Measurements from ENCODE around the gene LRRC27. TPM values are rescaled to one million over a fixed set of nuclear protein-coding genes. Genes with fewer than 3 reads are reported as not detected.

The LRRC27 gene
- total RNA-seq, 1 donor = 12.0 TPM

GRCh38 chr10:132297526-132297925 is 34.5 kb upstream of the LRRC27 start:
- no peak for TF ChIP-seq CTCF (IDR thresholded peaks at IDR 0.05; ENCODE audit: insufficient read depth, low read length)
- H3K4me3 ChIP-seq (ENCODE audit: low read depth, low read length) = no peak overlapping the region
- DNase-seq (ENCODE audit: low read depth) = no peak

GRCh38 chr10:132298038-132298881 is 33.7 kb upstream of the LRRC27 start:
- no peak for DNase-seq (ENCODE audit: low read depth)
- no peak for TF ChIP-seq CTCF (IDR thresholded peaks at IDR 0.05; ENCODE audit: insufficient read depth, low read length)
- H3K4me3 ChIP-seq (ENCODE audit: low read depth, low read length) = no peak overlapping the region

GRCh38 chr10:132299371-132300336 is 32.3 kb upstream of the LRRC27 start:
- TF ChIP-seq CTCF (IDR thresholded peaks at IDR 0.05; ENCODE audit: insufficient read depth, low read length) = no peak
- DNase-seq (ENCODE audit: low read depth) = no peak

GRCh38 chr10:132300582-132300981 is 31.4 kb upstream of the LRRC27 start:
- DNase-seq (ENCODE audit: low read depth) = no peak
- TF ChIP-seq CTCF (IDR thresholded peaks at IDR 0.05; ENCODE audit: insufficient read depth, low read length) = no peak
- H3K4me3 ChIP-seq (ENCODE audit: low read depth, low read length) = no peak overlapping the region

More at GRCh38 chr10:132299371-132300336, 32.3 kb upstream of the LRRC27 start:
- no peak overlapping the region for H3K4me3 ChIP-seq (ENCODE audit: low read depth, low read length)

- TF ChIP-seq CTCF (IDR thresholded peaks at IDR 0.05; ENCODE audit: insufficient read depth, low read length) = no peak
- no peak overlapping the region for H3K4me3 ChIP-seq (ENCODE audit: low read depth, low read length)
- DNase-seq (ENCODE audit: low read depth) = no peak
Observed at GRCh38 chr10:132301371-132302330, 30.3 kb upstream of the LRRC27 start.
